ENCODE data around the gene LENEP.

Gene LENEP

GRCh38 chr1:155032886-155033285 lies 39.5 kb downstream of the LENEP start:
- CTCF ChIA-PET: interaction anchor here (1.0 to 9.3 kb wide), 6 partner anchors 12 to 29 kb away, joined by 3 to 85 read pairs (median 4); no protein-coding TSS in a partner anchor
- POLR2A ChIA-PET: no interaction called here
- H3K4me3 ChIP-seq (ENCODE audit: low read depth, low read length): no peak overlapping the region
- DNase-seq (ENCODE audit: low read depth, low spot score): no peak
- no peak for TF ChIP-seq CTCF (IDR thresholded peaks at IDR 0.05; ENCODE audit: insufficient read depth, low read length, missing control alignments)

GRCh38 chr1:155033524-155033923 lies 40.1 kb downstream of the LENEP start, which contains the start of the genes DCST1 and DCST2:
Gene DCST1 (plus strand): TSS chr1:155033824. CDS start chr1:155034037, 213 bp downstream.
Gene DCST2 (minus strand): TSS chr1:155033781. CDS start chr1:155033701, 80 bp downstream.
- DNase-seq (ENCODE audit: low read depth, low spot score): no peak
- POLR2A ChIA-PET: no interaction called here
- H3K4me3 ChIP-seq (ENCODE audit: low read depth, low read length): no peak within 1 kb of the TSS
- TF ChIP-seq CTCF (IDR thresholded peaks at IDR 0.05; ENCODE audit: insufficient read depth, low read length, missing control alignments): no peak
- CTCF ChIA-PET: interaction anchor here (1.0 to 9.3 kb wide), 8 partner anchors 11 to 34 kb away, joined by 3 to 85 read pairs (median 4); no protein-coding TSS in a partner anchor

GRCh38 chr1:155034318-155035208 lies 41.2 kb downstream of the LENEP start:
- DNase-seq (ENCODE audit: low read depth, low spot score): no peak
- TF ChIP-seq CTCF (IDR thresholded peaks at IDR 0.05; ENCODE audit: insufficient read depth, low read length, missing control alignments): no peak
- ChIA-PET CTCF (interaction anchor here (0.9 to 9.3 kb wide), 6 partner anchors 10 to 90 kb away, joined by 3 to 85 read pairs (median 4); partner anchors contain the start of gene ADAM15), POLR2A (no interaction called here)
- H3K4me3 ChIP-seq (ENCODE audit: low read depth, low read length): no peak overlapping the region

- no peak overlapping the region for H3K4me3 ChIP-seq (ENCODE audit: low read depth, low read length)
- TF ChIP-seq CTCF (IDR thresholded peaks at IDR 0.05; ENCODE audit: insufficient read depth, low read length, missing control alignments): no peak
- ChIA-PET CTCF (interaction anchor here (1.7 to 20.6 kb wide), 3 partner anchors 9 to 24 kb away, joined by 7 to 433 read pairs (median 85); partner anchors contain the start of gene EFNA4), POLR2A (no interaction called here)
- no peak for DNase-seq (ENCODE audit: low read depth, low spot score)
Observed at GRCh38 chr1:155035936-155036335, 42.5 kb downstream of the LENEP start.

- DNase-seq (ENCODE audit: low read depth, low spot score): no peak
- H3K4me3 ChIP-seq (ENCODE audit: low read depth, low read length): no peak overlapping the region
- no peak for TF ChIP-seq CTCF (IDR thresholded peaks at IDR 0.05; ENCODE audit: insufficient read depth, low read length, missing control alignments)
- ChIA-PET CTCF (interaction anchor here (9.3 to 20.6 kb wide), 3 partner anchors 8 to 23 kb away, joined by 85 to 433 read pairs (median 176); partner anchors contain the start of gene EFNA4), POLR2A (no interaction called here)
Observed at GRCh38 chr1:155037043-155037442, 43.7 kb downstream of the LENEP start.

- no peak for DNase-seq (ENCODE audit: low read depth, low spot score)
- H3K4me3 ChIP-seq (ENCODE audit: low read depth, low read length): no peak overlapping the region
- ChIA-PET POLR2A (no interaction called here), CTCF (interaction anchor here (1.7 to 20.6 kb wide), 6 partner anchors 7 to 47 kb away, joined by 5 to 433 read pairs (median 67); partner anchors contain the start of genes ADAM15 and EFNA4)
- no peak for TF ChIP-seq CTCF (IDR thresholded peaks at IDR 0.05; ENCODE audit: insufficient read depth, low read length, missing control alignments)
Observed at GRCh38 chr1:155037851-155038441, 44.6 kb downstream of the LENEP start.
